Dedifferentiated amniotic fluid mesenchymal stem cell (primary cell): ENCODE measurements around the gene PHF21B.

Source experiments
- DNase-seq: peaks from one replicate; pipeline ENCODE4 v3.0.0-alpha.2; 2016; ENCODE audit errors: extremely low spot score

PHF21B gene

DNA sequence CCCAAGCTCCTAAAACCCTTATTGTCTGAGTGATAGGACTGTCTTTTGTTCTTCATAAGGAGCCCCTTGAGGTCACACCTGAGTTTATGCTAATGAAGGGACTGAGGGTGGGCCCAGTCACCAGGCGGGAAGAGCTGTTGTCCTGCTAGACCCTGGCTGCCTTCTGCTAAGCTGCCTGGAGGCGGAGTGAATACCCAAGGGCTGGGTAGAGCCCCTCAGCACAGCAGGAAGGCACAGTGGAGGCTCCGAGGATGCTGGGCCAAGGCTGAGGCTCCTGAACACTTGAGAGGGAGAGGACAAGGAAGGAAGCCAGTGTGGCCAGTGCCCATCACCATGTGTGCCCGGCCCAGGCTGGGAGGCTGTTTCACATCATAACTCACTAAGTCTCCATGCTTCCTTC lies 4.8 kb upstream of the PHF21B start:
- no peak for DNase-seq

DNA sequence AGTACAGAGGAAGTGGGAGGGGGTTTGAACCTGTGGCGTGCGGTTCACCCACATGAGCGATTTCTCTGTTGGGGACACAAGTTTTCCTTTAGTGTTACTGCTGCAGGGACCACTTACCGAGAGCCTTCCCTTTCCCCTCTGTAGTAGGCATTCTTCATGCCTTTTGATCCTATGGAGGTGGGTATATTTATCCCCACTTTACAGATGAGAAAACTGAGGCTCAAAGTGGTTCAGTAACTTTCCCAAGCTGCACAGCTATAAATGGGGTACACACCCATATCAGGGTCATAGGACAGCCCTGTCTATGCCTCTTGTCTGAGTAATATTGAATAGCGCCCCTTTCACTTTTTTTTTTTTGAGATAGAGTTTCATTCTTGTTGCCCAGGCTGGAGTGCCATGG lies 3.3 kb upstream of the PHF21B start:
- DNase-seq: no peak

- DNase-seq: no peak
These were observed 711 bp upstream of the PHF21B start for GRCh38 chr22:45010532-45010900.

DNA sequence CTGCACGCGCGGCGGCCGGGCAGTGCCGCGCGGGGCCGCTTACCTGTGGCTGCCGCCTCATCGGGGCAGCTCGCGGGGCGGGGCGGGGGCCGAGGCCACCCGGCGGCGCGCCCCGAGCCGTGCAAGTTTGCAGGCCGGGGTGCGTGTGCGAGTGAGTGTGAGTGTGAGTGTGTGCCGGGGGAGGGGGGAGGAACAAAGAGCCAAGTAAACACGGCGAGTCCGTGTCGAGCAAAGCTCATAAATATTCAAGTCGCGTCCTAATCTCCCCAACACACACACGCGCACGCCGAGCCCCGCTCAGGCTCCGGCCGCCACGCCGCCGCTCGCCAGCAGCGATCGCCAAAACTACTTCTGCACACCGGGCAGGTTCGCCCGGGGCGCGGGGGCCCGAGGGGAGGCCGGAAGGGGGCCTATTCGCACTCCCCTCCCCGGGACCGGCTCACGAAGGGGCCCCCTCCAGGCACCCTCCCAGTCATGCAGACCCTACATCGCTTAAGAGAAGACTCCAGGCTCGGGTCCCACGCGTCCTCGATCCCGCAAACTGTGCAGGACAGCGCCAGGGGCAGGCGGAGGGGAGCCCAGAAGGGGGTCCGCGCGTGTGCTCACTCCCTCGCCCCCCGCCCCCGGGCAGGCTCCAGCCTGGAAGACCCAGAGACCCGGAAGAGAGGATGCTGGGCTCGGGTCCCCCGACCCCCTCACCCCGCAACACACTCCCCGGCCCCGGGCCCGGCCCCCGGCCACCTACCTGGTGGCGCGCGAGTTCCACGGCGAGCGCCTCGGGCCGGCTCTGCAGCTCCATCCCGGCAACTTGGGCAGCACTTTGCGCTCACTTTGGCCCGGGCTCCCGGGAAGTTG lies 827 bp downstream of the PHF21B start:
- no peak for DNase-seq

DNA sequence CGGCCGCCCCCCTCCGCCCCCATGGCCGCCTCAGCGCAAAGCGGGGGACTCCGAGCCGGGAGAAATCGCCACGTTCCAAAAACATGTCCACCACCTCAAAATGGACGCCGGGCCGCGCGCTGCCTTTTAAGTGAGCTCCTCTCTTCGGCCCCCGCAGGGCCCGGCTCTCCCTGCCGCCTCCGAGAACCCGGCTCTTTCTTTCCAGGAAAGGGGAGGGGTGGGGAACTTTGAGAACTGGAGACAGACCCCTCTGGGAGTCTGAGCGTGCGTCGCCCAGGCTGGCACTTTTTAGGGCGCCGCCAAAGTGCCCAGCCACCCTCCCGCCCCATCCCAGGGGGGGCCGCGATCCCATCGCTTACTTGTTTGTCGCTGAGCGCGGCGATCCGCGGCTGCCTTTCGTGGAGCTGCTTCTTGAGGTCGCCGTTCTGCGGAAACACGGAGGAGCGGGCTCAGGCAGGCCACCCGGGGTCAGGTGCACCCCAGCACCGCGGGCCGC lies 1.6 kb downstream of the PHF21B start:
- no peak for DNase-seq

DNA sequence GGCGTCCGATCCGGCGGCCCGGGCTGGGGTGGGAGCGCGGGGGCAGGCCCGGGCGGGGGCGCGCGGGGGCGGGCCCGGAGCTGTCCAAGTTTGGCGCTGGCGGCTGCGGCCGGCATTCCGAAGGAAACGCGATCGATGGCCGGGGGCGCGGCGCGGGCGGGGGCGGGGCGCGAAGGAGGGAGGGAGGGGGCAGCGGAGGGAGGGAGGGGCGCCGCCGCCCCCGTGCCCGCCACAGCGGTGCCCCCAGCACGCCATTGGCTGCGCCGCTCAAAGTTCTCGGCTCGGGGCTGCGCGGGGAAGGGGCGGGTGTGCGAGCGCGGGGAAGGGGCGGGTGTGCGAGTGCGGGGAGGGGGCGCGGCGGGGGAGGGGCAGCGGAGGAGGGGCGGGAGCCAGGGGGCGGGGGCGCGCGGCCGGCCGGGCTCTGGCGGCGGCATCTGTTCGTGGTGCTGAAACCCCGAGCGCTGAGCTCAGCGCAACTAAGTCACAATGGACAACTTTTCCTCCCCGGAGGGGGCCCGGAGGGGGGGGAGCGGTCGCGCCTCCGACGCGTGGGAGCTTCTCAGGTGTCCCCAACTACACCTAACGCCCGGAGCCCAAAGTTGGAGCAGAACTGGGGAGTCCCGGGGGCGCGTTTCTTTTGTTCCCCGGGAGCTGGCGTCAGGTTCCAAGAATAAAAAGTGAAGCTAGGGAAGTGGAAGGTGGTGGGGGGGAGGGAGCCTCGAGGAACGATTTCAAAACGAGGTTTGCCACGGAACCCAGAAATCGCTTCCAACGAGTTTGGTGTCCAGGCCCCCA lies 2.2 kb downstream of the PHF21B start:
- DNase-seq: no peak

GRCh38 chr22:45006964-45007390 lies 2.8 kb downstream of the PHF21B start:
- DNase-seq: no peak

DNA sequence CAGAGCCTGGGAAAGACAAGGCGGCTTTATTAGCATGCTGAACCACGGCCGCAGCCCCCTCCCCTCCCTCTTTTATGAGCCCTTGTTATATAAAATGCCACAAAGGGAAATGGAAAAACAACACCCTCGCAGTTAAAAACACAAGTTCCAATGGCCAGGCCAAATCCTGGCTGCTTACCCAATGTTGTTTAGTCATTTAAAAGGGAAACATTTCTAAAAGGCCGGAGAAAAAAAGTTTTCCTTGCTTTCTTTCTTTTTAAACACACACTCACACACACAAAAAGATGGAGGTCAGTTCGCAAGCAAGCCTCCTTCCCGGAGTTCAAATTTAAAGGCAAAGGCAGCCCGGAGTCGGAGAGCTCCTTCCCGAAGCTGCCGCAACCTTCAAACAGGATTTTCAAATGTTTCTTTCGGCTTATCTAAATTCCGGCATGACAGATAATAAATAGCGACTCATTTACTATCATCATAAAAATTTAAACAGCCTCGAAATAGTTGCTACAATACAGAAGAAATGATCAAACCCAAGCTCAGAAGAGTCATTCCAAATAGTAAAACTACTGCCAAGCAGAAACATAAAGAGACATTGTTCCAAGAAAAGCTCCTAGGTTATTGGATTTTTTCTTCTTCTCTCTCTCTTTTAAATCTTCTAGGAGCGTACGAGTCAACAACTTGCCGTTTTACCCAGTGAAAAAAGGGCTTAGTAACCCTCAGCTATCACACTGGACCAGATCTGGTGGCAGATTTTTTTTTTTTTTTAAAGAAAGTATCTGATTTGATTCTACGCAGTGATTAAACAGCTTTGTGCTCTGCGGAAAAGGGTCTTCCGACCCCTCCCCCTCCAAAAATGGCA lies 3.5 kb downstream of the PHF21B start:
- DNase-seq: no peak

GRCh38 chr22:45001653-45002052 lies 8.2 kb downstream of the PHF21B start:
- DNase-seq: no peak

DNA sequence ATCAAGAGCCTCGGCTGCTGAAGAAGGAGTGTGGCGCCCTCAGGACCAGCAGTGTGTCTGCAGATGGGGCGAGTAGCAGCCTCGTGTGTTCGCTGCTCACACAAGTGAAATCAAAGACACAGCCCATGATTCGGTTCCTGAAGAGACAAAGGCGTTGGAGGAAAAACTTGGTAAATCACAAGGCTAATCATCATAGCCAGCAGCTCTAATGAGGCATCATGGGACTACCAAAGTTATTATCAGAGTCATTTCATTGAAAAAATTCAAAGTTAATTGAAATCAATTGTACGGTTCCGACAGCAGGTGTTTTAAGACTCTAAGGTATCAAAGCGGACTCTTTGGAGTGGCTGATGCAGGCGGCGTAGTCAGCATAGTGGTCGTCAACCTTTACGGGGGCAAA lies 9.5 kb downstream of the PHF21B start:
- no peak for DNase-seq

GRCh38 chr22:44999687-45000086 lies 10.1 kb downstream of the PHF21B start:
- DNase-seq: no peak

- no peak for DNase-seq
These were observed 10.6 kb downstream of the PHF21B start for GRCh38 chr22:44999231-44999630.

GRCh38 chr22:44998296-44998695 lies 11.5 kb downstream of the PHF21B start:
- DNase-seq: no peak

DNA sequence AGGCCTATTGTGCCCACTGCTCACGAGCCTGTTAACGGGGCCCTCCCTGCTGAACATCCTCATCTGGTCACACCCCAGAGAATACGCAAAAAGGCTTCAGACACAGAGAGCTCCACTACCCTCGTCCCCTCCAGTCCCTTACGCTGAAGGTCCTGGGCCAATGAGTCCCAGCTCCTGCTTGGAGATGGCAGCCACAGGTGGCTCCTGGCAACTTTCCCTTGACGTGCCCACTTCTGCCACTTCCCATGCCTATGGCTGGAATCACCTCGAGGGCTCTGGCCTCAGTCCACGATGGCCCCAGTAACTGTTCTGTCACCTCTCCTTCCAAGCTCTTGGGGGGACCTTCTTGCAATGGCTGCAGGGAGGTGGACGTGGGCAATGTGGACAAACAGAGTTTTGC lies 12.7 kb downstream of the PHF21B start:
- DNase-seq: no peak

DNA sequence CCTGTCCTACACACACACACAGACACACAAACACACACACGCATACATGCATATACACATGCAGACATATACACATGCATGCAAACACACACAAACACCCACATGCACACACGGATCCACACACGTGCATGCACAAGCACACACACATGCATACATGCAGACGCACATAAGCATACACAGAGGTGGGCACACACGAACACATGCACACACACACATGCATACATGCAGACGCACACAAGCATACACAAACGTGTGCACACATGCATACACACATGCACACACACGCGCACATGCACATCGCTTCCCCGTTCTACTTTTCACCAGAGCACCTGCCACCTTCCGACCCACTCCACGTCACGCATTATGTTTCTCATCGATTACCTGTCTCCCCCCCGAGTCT lies 13.2 kb downstream of the PHF21B start:
- DNase-seq: no peak

DNA sequence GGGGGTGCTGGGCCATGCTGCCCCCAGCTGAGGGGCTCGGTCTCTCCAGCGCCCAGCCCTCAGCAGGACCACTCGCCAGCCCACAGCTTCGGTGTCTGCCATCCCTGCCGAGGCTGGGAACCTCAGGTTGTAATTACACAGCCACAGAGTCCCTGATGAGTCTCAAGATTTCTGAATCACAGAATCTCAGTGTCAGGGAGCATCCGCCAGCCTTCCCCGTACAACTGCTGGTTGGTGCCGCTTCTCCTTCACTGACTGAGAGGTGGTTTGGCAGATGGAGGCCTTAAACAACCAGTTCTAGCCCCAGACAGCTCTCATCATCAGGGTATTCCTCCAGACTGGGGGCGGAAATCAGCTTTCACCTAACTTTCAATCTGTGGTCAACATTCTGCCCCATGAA lies 13.7 kb downstream of the PHF21B start:
- no peak for DNase-seq

DNA sequence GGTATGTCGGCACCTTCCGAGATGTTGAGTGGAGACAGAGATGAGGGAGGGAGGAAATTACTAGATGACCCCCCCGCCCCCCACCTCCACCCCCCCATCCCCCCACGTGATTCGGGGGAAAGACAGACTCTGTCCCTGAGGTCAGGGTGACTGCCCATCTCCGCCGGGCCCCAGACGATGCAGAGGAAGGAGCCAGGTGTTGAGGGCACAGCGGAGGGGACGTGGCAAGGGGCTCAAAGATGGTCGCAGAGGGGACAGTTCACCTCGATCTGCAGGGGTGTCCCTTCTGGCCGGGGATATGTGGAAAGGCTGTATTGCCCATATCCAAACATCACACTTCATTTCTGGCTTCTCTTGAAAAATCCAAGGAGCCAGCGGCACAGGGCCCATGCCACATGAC lies 14.1 kb downstream of the PHF21B start:
- DNase-seq: no peak

GRCh38 chr22:44995105-44995514 lies 14.7 kb downstream of the PHF21B start:
- no peak for DNase-seq

DNA sequence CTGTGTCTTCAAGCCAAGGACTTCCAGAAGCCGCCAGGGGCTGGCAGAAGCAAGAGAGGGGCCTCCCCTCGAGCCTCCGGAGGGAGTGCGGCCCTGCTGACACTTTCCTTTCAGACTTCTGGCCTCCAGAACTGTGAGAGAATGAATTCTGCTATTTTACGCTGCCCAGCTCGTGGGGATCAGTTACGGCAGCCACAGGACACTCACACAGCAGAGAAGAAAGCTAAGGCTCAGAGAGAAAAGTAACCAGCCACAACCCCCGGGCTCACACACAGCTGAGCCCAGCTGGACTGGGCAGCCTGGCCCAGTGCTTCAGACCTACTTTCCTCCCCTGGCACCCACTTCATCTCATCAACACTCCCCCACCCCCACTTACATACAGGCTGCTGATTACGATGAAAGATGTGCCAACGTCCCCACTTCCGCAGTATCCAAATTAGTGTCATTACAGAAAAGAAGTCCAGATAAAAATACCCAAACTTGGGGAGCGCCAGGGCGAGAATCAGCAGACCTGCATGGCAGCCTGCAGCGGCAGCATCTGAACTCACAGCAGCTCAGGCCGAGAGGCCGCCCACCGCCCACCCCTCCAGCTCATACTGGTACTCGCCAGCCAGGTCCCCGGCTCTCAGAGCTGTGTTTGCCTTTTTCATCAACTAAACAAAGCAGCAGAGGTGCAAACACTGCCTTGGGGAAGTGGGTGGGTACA lies 15.3 kb downstream of the PHF21B start:
- DNase-seq: no peak

GRCh38 chr22:44992166-44992565 lies 17.6 kb downstream of the PHF21B start:
- DNase-seq: no peak

DNA sequence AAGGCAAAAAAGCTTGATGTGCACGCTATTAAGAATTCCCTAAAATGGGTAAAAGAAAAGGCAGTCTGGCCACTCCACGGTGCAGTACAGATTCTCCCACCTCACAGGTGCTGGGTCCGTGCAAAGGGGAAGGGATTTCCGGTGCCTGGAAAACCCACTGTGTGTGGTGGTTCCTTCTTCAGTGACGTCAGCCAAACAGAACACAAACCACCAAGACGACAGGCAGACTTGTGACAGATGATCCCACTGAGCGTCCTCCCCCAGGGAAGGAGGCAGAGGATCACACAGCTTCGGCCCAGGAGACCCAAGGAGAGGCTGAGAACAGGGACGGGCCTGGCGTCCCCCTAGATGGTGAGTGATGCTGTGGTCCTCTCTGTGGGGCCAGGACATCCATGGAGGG lies 18.6 kb downstream of the PHF21B start:
- DNase-seq: no peak
